NCI-H1105 (cell line): ENCODE measurements around the gene CMAS.
"Not testable (repeated sequence)": the region's sequence is repeated elsewhere in the genome, so short reads cannot be mapped to it uniquely, and the experiment has no call there.

Source experiments
- DNase-seq: peaks from one replicate; lab custom pipeline; 2025; lab: John Stamatoyannopoulos, UW

Gene CMAS

DNA sequence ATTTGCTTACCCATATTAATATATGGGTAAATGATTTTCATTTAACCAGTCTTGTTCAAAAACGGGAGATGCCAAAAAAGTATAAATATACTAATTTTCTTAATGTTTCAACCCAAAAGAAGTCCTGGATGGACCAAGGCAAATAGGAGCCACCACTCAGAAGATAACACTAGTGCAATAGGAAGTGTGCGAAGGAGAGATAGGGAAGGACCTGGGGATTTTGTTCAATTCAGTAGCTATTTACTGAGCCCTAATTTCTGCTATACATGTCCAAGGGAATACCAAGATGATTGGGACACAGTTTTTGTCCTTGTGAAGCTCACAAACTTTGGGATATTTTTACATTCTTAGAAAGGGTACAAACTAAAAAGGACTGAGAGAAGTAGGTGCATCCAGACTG, 1.5 kb downstream of the CMAS start:
- DNase-seq: no peak

DNA sequence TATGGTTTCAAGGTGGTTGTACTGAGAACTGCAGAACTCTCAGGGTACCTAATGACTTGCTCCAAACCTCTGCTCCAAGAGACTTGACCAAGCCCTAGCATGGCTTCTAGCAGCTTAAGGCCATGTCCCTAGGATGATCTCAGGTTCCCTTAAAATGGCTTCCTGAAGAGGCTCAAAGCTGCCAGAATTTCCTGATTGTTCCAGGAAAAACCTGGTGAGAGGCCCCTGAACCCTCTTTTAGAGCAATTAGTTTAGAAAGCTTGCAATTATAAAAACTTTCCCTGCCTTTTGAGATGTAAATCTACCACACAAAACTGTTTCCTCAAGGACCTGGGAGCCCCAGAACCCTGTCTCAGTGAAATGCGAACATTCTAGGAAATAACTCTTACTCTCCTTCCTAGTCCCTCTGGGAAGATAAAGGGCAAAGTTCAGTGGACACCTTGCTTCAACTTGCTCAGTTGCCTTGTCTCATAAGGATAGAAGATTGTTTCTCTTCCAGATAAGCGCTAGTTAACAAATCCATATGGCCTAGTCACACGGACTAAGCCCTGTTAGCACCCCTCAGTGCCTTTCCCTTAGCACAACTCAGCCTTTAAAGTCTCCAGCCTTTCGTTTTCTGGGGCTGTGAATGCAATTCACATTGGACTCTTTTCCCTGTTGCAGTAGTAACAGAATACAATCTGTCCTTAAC, 2.5 kb downstream of the CMAS start:
- DNase-seq: no peak

- DNase-seq: no peak
Measured at GRCh38 chr12:22050078-22050477, 4.1 kb downstream of the CMAS start.

- DNase-seq: no peak
Measured at GRCh38 chr12:22051114-22051698, 5.2 kb downstream of the CMAS start.

- not testable (repeated sequence) for DNase-seq
Measured at GRCh38 chr12:22052994-22053393, 7.0 kb downstream of the CMAS start.

DNA sequence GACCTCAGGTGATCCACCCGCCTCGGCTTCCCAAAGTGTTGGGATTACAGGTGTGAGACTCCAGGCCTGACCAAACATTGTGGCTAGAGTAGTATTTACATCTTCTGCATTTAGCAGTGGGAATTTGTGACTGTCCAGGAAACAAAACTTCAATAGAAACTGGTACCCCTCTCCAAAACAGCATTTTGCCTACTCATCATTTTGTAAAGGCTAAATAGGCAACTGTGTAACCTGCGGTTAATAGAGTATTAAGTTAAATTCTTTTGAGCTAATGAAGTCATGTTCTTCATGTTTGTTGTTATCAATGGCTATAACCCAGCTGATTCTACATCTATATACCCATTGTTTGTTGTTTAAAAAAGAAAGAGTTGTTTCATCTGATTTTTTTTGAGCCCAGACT, 8.1 kb downstream of the CMAS start:
- DNase-seq: no peak

DNA sequence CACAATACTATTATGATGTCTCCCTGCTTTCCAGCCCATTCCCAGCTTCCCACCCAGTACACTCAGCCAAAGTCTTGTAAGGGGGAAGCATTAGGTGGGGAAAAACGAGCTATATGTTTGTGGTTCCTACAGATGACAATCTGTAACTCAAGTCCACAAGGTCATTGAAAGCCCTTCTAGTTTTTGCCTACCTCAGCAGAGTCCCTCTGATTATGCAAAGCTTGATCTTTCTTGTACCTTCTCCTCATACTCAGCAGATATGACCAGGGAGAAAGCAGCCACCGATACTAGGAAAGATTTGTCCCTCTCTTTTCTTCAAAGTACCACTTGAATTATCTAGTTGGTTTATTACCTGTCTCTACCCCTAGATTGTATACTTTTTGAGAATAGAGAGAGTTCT, 10.6 kb downstream of the CMAS start:
- no peak for DNase-seq

DNA sequence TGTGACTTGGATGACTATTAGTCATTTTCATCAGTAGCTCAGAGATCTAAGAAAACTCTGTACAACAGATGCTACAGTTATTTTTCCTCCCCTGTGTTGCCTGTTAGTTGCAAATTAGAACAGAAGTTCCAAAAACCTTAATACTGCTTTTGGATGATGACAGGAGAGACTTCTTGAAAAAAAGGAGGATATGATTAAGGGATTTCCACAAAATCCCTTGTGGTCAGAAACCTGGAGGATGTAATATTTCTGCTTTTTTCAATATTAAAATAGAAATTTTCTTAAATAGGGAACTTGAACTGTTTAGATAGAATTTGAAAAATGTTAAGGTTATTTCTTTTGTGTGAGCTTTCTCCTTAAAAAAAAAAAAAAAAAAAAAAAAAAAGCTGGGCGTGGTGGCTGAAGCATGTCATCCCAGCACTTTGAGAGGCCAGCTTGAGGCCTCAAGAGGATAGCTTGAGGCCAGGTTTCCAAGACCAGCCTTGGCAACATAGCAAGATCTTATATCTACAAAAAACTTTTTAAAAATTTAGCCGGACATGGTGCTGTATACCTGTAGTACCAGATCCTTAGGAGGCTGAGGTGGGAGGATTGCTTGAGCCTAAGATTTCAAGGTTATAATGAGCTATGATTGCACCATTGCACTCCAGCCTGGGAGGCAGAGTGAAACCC, 14.1 kb downstream of the CMAS start:
- no peak for DNase-seq

DNA sequence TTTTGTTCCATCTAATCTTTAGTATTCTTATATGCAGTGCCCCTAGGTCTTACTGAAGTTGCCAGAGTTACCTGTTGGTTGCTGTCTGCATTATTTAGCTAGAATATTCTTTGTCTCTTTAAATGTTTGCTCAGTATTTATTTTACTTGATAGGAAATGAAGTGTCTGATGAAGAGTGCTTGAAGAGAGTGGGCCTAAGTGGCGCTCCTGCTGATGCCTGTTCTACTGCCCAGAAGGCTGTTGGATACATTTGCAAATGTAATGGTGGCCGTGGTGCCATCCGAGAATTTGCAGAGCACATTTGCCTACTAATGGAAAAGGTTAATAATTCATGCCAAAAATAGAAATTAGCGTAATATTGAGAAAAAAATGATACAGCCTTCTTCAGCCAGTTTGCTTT, 18.9 kb downstream of the CMAS start:
- peak; percentile 6 for DNase-seq

GRCh38 chr12:22066310-22066709, 20.3 kb downstream of the CMAS start:
- DNase-seq: no peak

DNA sequence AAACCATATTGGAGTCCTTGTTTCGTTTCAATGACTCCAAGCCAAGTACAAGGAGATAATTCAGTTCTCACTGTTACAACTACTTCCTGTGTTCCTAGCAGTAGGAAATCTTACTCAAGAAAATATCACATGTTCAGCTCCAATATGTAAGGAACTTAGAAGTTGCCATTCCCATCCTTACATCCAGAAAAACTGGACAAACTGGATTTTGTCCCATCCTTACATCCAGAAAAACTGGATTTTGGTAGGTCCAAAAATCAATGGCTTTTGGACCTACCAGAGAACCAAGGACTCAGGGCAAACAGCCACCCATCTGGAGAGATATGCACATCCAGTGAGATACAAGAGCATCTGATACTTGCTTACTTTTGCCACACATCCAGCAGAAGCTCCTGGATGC, 23.8 kb downstream of the CMAS start:
- no peak for DNase-seq

DNA sequence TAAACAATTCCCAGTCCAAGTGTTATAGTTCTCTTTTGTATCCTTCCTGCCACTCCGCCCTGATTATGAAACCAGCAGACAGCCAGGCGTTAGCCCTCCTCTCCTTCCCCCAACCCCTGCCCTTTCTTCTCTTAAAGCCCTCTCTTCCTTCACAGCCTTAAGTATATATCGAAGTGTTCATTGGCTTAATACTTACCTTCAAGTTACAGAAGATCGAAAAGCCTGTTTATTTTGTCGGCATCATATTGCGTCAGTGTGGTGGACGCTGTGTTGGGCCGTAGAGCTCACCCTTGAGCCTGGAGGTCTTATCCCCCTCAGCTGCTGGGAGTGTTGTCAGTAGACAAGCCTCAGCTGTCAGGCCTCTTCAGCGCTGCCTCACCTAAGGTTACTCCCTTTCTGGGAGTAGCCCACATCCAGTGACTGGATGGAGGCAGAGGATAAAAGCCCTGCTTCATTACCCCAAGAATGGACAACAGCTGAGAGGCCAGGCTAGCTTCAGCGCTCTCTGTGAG, 36.2 kb downstream of the CMAS start:
- no peak for DNase-seq

- peak; percentile 27 for DNase-seq
Measured at GRCh38 chr12:22083167-22083566, 37.1 kb downstream of the CMAS start.

- no peak for DNase-seq
Measured at GRCh38 chr12:22084852-22085251, 38.8 kb downstream of the CMAS start.

GRCh38 chr12:22088886-22089285, 42.9 kb downstream of the CMAS start:
- no peak for DNase-seq

DNA sequence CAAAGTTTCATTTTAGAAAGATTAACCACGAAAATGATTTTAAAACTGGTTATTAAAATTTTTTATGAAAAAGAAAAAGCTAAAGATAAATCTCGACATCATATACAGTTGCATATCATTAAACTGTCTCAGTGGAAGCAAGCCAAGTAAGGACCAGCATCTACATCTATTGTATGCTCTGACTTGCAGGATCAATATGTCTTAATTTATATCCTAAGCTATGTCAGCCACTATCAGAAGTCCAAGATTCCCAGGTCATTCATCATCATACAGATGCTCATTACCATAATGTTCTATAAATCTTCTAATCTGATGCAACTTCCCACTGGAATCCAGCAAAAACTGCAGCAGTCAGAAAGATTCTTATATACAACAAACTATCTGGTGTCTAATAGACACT, 43.5 kb downstream of the CMAS start:
- no peak for DNase-seq

GRCh38 chr12:22099062-22099461, 53.0 kb downstream of the CMAS start:
- not testable (repeated sequence) for DNase-seq

DNA sequence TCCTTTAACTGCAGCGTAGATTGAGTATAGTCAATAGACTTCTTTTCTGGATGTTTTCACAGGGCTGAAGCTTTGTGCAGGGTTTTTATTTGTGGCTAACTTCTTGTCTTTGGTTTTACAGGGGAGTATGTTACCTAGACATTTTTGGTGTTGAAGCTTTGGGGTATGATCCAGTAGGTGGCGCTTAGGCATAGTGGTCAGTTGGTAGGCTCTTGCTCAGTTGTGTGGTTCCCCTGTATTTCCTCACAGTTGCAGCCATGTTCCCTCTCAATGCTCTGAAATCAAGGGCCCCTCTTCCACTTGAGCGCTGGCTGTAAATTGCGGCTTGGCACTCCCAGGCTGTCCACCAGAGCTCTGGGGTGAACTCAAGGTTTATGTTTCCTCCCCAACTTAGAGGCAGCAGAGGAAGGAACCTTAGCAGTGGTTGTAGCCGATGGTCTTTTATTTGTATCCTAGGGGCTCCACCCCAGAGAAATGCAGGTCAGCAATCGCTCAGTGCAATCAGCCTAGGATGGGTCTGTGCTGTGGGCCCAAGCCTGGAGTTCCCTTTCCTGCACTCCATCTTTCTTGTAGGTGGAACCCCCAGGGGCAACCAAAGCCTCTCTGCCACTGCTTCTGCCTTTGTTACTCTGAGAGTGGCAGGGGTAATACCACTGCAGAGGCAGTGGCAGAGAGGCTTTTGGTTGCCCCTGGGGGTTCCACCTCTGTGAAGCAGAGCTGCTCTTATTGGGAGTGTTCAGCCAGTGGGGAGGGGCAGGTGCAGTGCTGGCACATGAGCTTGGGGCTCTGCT, 55.1 kb downstream of the CMAS start:
- DNase-seq: no peak

GRCh38 chr12:22101749-22102243, 55.8 kb downstream of the CMAS start:
- no peak for DNase-seq

GRCh38 chr12:22103418-22103817, 57.4 kb downstream of the CMAS start:
- DNase-seq: no peak

DNA sequence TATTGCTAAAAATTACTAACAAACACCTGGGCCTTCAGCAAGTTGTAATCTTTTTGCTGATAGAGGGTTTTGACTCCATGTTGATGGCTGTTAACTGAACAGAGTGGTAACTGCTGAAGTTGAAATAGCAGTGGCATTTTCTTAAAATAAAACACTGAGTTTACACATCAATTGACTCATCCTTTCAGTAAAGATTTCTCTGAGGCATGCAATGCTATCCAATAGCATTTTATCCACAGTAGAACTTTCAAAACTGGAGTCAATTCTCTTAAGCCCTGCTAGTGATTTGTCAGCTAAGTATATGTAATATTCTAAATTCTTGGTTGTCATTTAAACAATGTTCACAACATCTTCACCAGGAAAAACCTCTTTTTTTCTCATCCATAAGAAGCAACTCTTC, 59.5 kb downstream of the CMAS start:
- DNase-seq: no peak

- DNase-seq: no peak
Measured at GRCh38 chr12:22110176-22110575, 64.2 kb downstream of the CMAS start.
